ENCODE measurements around the gene SLC9A9.

The SLC9A9 gene

GRCh38 chr3:143652118-143652517, 196.2 kb downstream of the SLC9A9 start:
- Histone ChIP-seq H3K27me3 (ENCODE audit: insufficient read depth, poor library complexity, severe bottlenecking) (peaks cover 2% of the 10 kb centered on the region), H3K27ac (replicated peaks) (no peak overlapping the region), H3K4me3 (replicated peaks; ENCODE audit: insufficient read depth, low read length) (no peak overlapping the region)
- no peak for TF ChIP-seq CTCF (IDR thresholded peaks at IDR 0.05; ENCODE audit: insufficient read depth, low read length)
- no peak for DNase-seq (ENCODE audit: low read depth in 1 of 2, low spot score in 1 of 2)

GRCh38 chr3:143650827-143651226, 197.4 kb downstream of the SLC9A9 start:
- TF ChIP-seq POLR2AphosphoS5 (IDR thresholded peaks at IDR 0.05; ENCODE audit: low read depth) (no peak), CTCF (IDR thresholded peaks at IDR 0.05; ENCODE audit: insufficient read depth, low read length) (no peak), GABPA (IDR thresholded peaks at IDR 0.05; ENCODE audit: low read depth) (no peak), SPI1 (IDR thresholded peaks at IDR 0.05; ENCODE audit: borderline replicate concordance, low read depth) (peak; percentile 69), REST (IDR thresholded peaks at IDR 0.05; ENCODE audit: insufficient replicate concordance, low read depth) (no peak)
- Histone ChIP-seq H3K4me3 (replicated peaks; ENCODE audit: insufficient read depth, low read length) (no peak overlapping the region), H3K27me3 (ENCODE audit: insufficient read depth, poor library complexity, severe bottlenecking) (peaks cover under 1% of the 10 kb centered on the region), H3K27ac (replicated peaks) (no peak overlapping the region)
- DNase-seq (ENCODE audit: low read depth in 1 of 2, low spot score in 1 of 2): no peak

- Histone ChIP-seq H3K27ac (replicated peaks) (no peak overlapping the region), H3K4me3 (replicated peaks; ENCODE audit: insufficient read depth, low read length) (no peak overlapping the region), H3K27me3 (ENCODE audit: insufficient read depth, poor library complexity, severe bottlenecking) (no peaks in the 10 kb centered on the region)
- no peak for DNase-seq (ENCODE audit: low read depth in 1 of 2, low spot score in 1 of 2)
- TF ChIP-seq SPI1 (IDR thresholded peaks at IDR 0.05; ENCODE audit: borderline replicate concordance, low read depth): no peak
- TF ChIP-seq REST (IDR thresholded peaks at IDR 0.05; ENCODE audit: insufficient replicate concordance, low read depth): no peak
- TF ChIP-seq GABPA (IDR thresholded peaks at IDR 0.05; ENCODE audit: low read depth): no peak
- TF ChIP-seq POLR2AphosphoS5 (IDR thresholded peaks at IDR 0.05; ENCODE audit: low read depth): no peak
- no peak for TF ChIP-seq CTCF (IDR thresholded peaks at IDR 0.05; ENCODE audit: insufficient read depth, low read length)
Measured at GRCh38 chr3:143650120-143650519, 198.1 kb downstream of the SLC9A9 start.

- no peak for TF ChIP-seq GABPA (IDR thresholded peaks at IDR 0.05; ENCODE audit: low read depth)
- TF ChIP-seq CTCF (IDR thresholded peaks at IDR 0.05; ENCODE audit: insufficient read depth, low read length): no peak
- no peak for TF ChIP-seq REST (IDR thresholded peaks at IDR 0.05; ENCODE audit: insufficient replicate concordance, low read depth)
- TF ChIP-seq SPI1 (IDR thresholded peaks at IDR 0.05; ENCODE audit: borderline replicate concordance, low read depth): no peak
- TF ChIP-seq POLR2AphosphoS5 (IDR thresholded peaks at IDR 0.05; ENCODE audit: low read depth): no peak
Measured at GRCh38 chr3:143648708-143649107, 199.6 kb downstream of the SLC9A9 start.

More at GRCh38 chr3:143648708-143649107, 199.6 kb downstream of the SLC9A9 start:
- no peaks in the 10 kb centered on the region for H3K27me3 ChIP-seq (ENCODE audit: insufficient read depth, poor library complexity, severe bottlenecking)
- no peak overlapping the region for H3K4me3 ChIP-seq (replicated peaks; ENCODE audit: insufficient read depth, low read length)
- no peak for DNase-seq (ENCODE audit: low read depth in 1 of 2, low spot score in 1 of 2)
- H3K27ac ChIP-seq (replicated peaks): no peak overlapping the region

Measured in HL-60 (cell line).